ENCODE measurements around the gene DGCR2.
"Not testable (repeated sequence)": the region's sequence is repeated elsewhere in the genome, so short reads cannot be mapped to it uniquely, and the experiment has no call there.

DGCR2 gene

GRCh38 chr22:19016081-19016766 lies 106.0 kb downstream of the DGCR2 start:
- H3K27ac ChIP-seq (ENCODE audit: low read depth, low read length), result no peak overlapping the region
- H3K4me2 ChIP-seq (ENCODE audit: low read depth, low read length, poor library complexity, severe bottlenecking), result no peak overlapping the region
- H3K9me3 ChIP-seq (ENCODE audit: insufficient read depth, low read length), result no peaks in the 10 kb centered on the region
- H3K9ac ChIP-seq (ENCODE audit: low read length), result no peak overlapping the region
- no peak overlapping the region for H3K4me3 ChIP-seq (ENCODE audit: insufficient read depth, low read length, poor library complexity, severe bottlenecking)
- no peak for TF ChIP-seq EZH2phosphoT487 (conservative IDR thresholded peaks at IDR 0.05; ENCODE audit: low read length)
- TF ChIP-seq CTCF (IDR thresholded peaks at IDR 0.05; ENCODE audit: insufficient read depth, low read length, poor library complexity, severe bottlenecking), result no peak
- no peaks in the 10 kb centered on the region for H3K27me3 ChIP-seq (ENCODE audit: low read length)
- no peaks in the 10 kb centered on the region for H4K20me1 ChIP-seq (ENCODE audit: low read depth, low read length)
- no peak overlapping the region for H2AFZ ChIP-seq (ENCODE audit: low read depth, low read length, severe bottlenecking)
- H3F3A ChIP-seq (ENCODE audit: insufficient read depth), result no peaks in the 10 kb centered on the region
- H3K36me3 ChIP-seq (ENCODE audit: low read length), result no peaks in the 10 kb centered on the region
- H3K79me2 ChIP-seq (ENCODE audit: insufficient read depth, low read length), result no peaks in the 10 kb centered on the region
- no peaks in the 10 kb centered on the region for H3K9me2 ChIP-seq (replicated peaks; ENCODE audit: insufficient read depth, low read length)

GRCh38 chr22:19014886-19015285 lies 107.3 kb downstream of the DGCR2 start:
- Histone ChIP-seq H4K20me1 (ENCODE audit: low read depth, low read length) (no peaks in the 10 kb centered on the region), H3K9me2 (replicated peaks; ENCODE audit: insufficient read depth, low read length) (no peaks in the 10 kb centered on the region), H3K9ac (ENCODE audit: low read length) (no peak overlapping the region), H3K36me3 (ENCODE audit: low read length) (no peaks in the 10 kb centered on the region), H2AFZ (ENCODE audit: low read depth, low read length, severe bottlenecking) (no peak overlapping the region), H3K79me2 (ENCODE audit: insufficient read depth, low read length) (no peaks in the 10 kb centered on the region), H3K4me3 (ENCODE audit: insufficient read depth, low read length, poor library complexity, severe bottlenecking) (no peak overlapping the region), H3K9me3 (ENCODE audit: insufficient read depth, low read length) (no peaks in the 10 kb centered on the region), H3K4me2 (ENCODE audit: low read depth, low read length, poor library complexity, severe bottlenecking) (no peak overlapping the region), H3K27me3 (ENCODE audit: low read length) (no peaks in the 10 kb centered on the region), H3K27ac (ENCODE audit: low read depth, low read length) (no peak overlapping the region), H3F3A (ENCODE audit: insufficient read depth) (no peaks in the 10 kb centered on the region)
- TF ChIP-seq CTCF (IDR thresholded peaks at IDR 0.05; ENCODE audit: insufficient read depth, low read length, poor library complexity, severe bottlenecking), result no peak
- TF ChIP-seq EZH2phosphoT487 (conservative IDR thresholded peaks at IDR 0.05; ENCODE audit: low read length), result no peak

GRCh38 chr22:19013881-19014598 lies 108.2 kb downstream of the DGCR2 start:
- H3K9me2 ChIP-seq (replicated peaks; ENCODE audit: insufficient read depth, low read length); H3K4me2 ChIP-seq (ENCODE audit: low read depth, low read length, poor library complexity, severe bottlenecking); H3K27me3 ChIP-seq (ENCODE audit: low read length); H3K4me3 ChIP-seq (ENCODE audit: insufficient read depth, low read length, poor library complexity, severe bottlenecking); H3K9me3 ChIP-seq (ENCODE audit: insufficient read depth, low read length); H3F3A ChIP-seq (ENCODE audit: insufficient read depth); H2AFZ ChIP-seq (ENCODE audit: low read depth, low read length, severe bottlenecking); H3K36me3 ChIP-seq (ENCODE audit: low read length); H3K27ac ChIP-seq (ENCODE audit: low read depth, low read length); H3K79me2 ChIP-seq (ENCODE audit: insufficient read depth, low read length); H3K9ac ChIP-seq (ENCODE audit: low read length); H4K20me1 ChIP-seq (ENCODE audit: low read depth, low read length): not testable (repeated sequence)

GRCh38 chr22:19013411-19013810 lies 108.8 kb downstream of the DGCR2 start:
- not testable (repeated sequence) for H3K4me3 ChIP-seq (ENCODE audit: insufficient read depth, low read length, poor library complexity, severe bottlenecking); H3K27me3 ChIP-seq (ENCODE audit: low read length); H2AFZ ChIP-seq (ENCODE audit: low read depth, low read length, severe bottlenecking); H3K36me3 ChIP-seq (ENCODE audit: low read length); H3K9me3 ChIP-seq (ENCODE audit: insufficient read depth, low read length); H3K4me2 ChIP-seq (ENCODE audit: low read depth, low read length, poor library complexity, severe bottlenecking); H3K9ac ChIP-seq (ENCODE audit: low read length); H3F3A ChIP-seq (ENCODE audit: insufficient read depth); H3K27ac ChIP-seq (ENCODE audit: low read depth, low read length); H3K9me2 ChIP-seq (replicated peaks; ENCODE audit: insufficient read depth, low read length); H4K20me1 ChIP-seq (ENCODE audit: low read depth, low read length); H3K79me2 ChIP-seq (ENCODE audit: insufficient read depth, low read length)
